K562 (cell line): ENCODE data around the gene NEUROD2. TPM values are rescaled to one million over a fixed set of nuclear protein-coding genes. Genes with fewer than 3 reads are reported as not detected.
A peak's percentile ranks its signal among the peaks of the same experiment; 100 is the strongest.

Experiments
- ATAC-seq: fragments of 200-7000 bp; cut with Tn5 transposase; 3 replicates; pipeline ENCODE4 v1.9.1; 2020; ENCODE audit warnings: moderate library complexity
- BruUV-seq: library from RNA; stranded (reverse); fragments of 400-500 nt; replicated peaks from 2 replicates; lab custom pipeline; 2021; lab: Mats Ljungman, UMichigan
- CTCF ChIA-PET: fragments of 300-600 bp; formaldehyde crosslinking; extraction: SDS; loops from one replicate; lab custom pipeline; 2021; ENCODE audit warnings: low intra/inter-chr PET ratio; lab: Yijun Ruan, JAX
- POLR2A ChIA-PET: fragments of 300-600, 350-650 bp; sonication (Branson Sonifier 250); formaldehyde crosslinking; extraction: SDS; loops from one replicate; lab custom pipeline; 2021; ENCODE audit warnings: antibody characterized with exemption, inconsistent platforms; lab: Yijun Ruan, JAX
- DNase-seq, 4 experiments: peaks; one replicate each; pipeline versions ENCODE4 v3.0.0 to v3.0.0-alpha.2; 2011 to 2018; ENCODE audit warnings: low spot score in 3 of 4, mixed read lengths in 3 of 4; ENCODE audit errors: extremely low read depth in 1 of 4
- FAIRE-seq: peaks from 2 replicates; lab custom pipeline; 2011; peaks lifted over from hg19 to GRCh38; lab: Jason Lieb, UNC
- H2AFZ ChIP-seq: 2 replicates; pipeline ENCODE4 v1.6.0; 2011; ENCODE audit warnings: low read depth, low read length, control low read depth, inconsistent platforms
- H3K27ac ChIP-seq: fragments of 200-600 bp; 3 replicates; pipeline ENCODE4 v1.8.0; 2011; ENCODE audit warnings: low read depth, mild to moderate bottlenecking, control low read depth, inconsistent platforms, low read length, moderate library complexity, mixed read lengths; ENCODE audit errors: extremely low read depth
- H3K27me3 ChIP-seq, 2 experiments: fragments of 300-600 bp in 1 of 2; 2 replicates in 1 of 2; 3 replicates in 1 of 2; pipeline versions ENCODE4 v1.6.0 to v1.8.0; 2011; ENCODE audit warnings: inconsistent platforms in 2 of 2, low read length in 2 of 2, mild to moderate bottlenecking in 1 of 2, mixed read lengths in 1 of 2, moderate library complexity in 1 of 2; ENCODE audit not compliant: control insufficient read depth in 2 of 2, insufficient read depth in 2 of 2
- H3K36me3 ChIP-seq: fragments of 300-600 bp; 3 replicates; pipeline ENCODE4 v1.8.0; 2011; ENCODE audit warnings: mild to moderate bottlenecking, low read length, inconsistent platforms; ENCODE audit not compliant: control insufficient read depth, insufficient read depth
- H3K4me1 ChIP-seq, 2 experiments: fragments of 200-600 bp in 1 of 2; replicated peaks in 1 of 2; 2 replicates in 1 of 2; 3 replicates in 1 of 2; pipeline versions ENCODE4 v1.5.1 to v1.8.0; 2011; ENCODE audit warnings: inconsistent platforms in 2 of 2, low read length in 2 of 2, mild to moderate bottlenecking in 1 of 2, mixed read lengths in 1 of 2, moderate library complexity in 1 of 2; ENCODE audit not compliant: control insufficient read depth in 2 of 2, insufficient read depth in 2 of 2
- H3K4me2 ChIP-seq: 2 replicates; pipeline ENCODE4 v1.6.1; 2011; ENCODE audit warnings: low read length, control low read depth, inconsistent platforms, mixed read lengths; ENCODE audit not compliant: insufficient read depth
- H3K4me3 ChIP-seq: fragments of 200-600 bp; sonication (generic), shearing (Covaris generic); 2 replicates; pipeline ENCODE4 v1.5.1; 2016; ENCODE audit warnings: control low read depth, inconsistent platforms
- H3K79me2 ChIP-seq: fragments of 200-600 bp; 3 replicates; pipeline ENCODE4 v1.8.0; 2011; ENCODE audit warnings: low read length, inconsistent platforms; ENCODE audit not compliant: control insufficient read depth, insufficient read depth
- H3K9ac ChIP-seq, 2 experiments: 2 replicates each; pipeline versions ENCODE4 v1.6.0 to v1.6.1; 2011; ENCODE audit warnings: low read depth in 2 of 2, low read length in 2 of 2, control low read depth in 1 of 2, inconsistent platforms in 1 of 2, mild to moderate bottlenecking in 1 of 2, mixed read lengths in 1 of 2; ENCODE audit not compliant: insufficient read depth in 1 of 2
- H3K9me1 ChIP-seq: one replicate; pipeline ENCODE4 v1.6.0; 2011; ENCODE audit warnings: inconsistent platforms, mild to moderate bottlenecking, low read length, moderate library complexity; ENCODE audit not compliant: control insufficient read depth, insufficient read depth
- H3K9me3 ChIP-seq: replicated peaks from 2 replicates; pipeline ENCODE4 v1.5.1; 2011; ENCODE audit warnings: low read depth, low read length, inconsistent platforms; ENCODE audit not compliant: control insufficient read depth, insufficient read depth
- H4K20me1 ChIP-seq: replicated peaks from 2 replicates; pipeline ENCODE4 v1.6.1; 2011; ENCODE audit warnings: low read length, inconsistent platforms, mixed read lengths; ENCODE audit not compliant: control insufficient read depth, insufficient read depth
- CTBP1 ChIP-seq: fragments of 450-650 bp; IDR thresholded peaks from 2 replicates; pipeline ENCODE4 v1.6.1; 2016; ENCODE audit warnings: borderline replicate concordance
- EGR1 ChIP-seq: fragments of 450-650 bp; conservative IDR thresholded peaks from 2 replicates; pipeline ENCODE4 v1.6.1; 2017; ENCODE audit warnings: mild to moderate bottlenecking
- ELF1 ChIP-seq: fragments of 200-800 bp; sonication (Bioruptor generic); IDR thresholded peaks from 2 replicates; pipeline ENCODE4 v1.6.1; 2016; ENCODE audit warnings: missing genetic modification characterization, missing compliant biosample characterization
- HDAC1 ChIP-seq, 2 experiments: fragments of 450-650 bp; IDR thresholded peaks; 2 replicates each; pipeline ENCODE4 v1.6.1; 2016 to 2017; ENCODE audit warnings: inconsistent platforms in 1 of 2, mild to moderate bottlenecking in 1 of 2, moderate library complexity in 1 of 2
- NRF1 ChIP-seq, 2 experiments: fragments of 450-650 bp; IDR thresholded peaks in 1 of 2; conservative IDR thresholded peaks in 1 of 2; 2 replicates each; pipeline ENCODE4 v1.6.1; 2014; ENCODE audit warnings: mild to moderate bottlenecking in 2 of 2
- POLR2AphosphoS5 ChIP-seq: IDR thresholded peaks from 2 replicates; pipeline ENCODE4 v1.6.1; 2011; ENCODE audit warnings: mild to moderate bottlenecking, low read depth, low read length, moderate library complexity; ENCODE audit not compliant: control insufficient read depth, insufficient read depth
- ZBTB7A ChIP-seq: IDR thresholded peaks from 2 replicates; pipeline ENCODE4 v1.6.1; 2011; ENCODE audit warnings: low read depth, mild to moderate bottlenecking, low read length, moderate library complexity, borderline replicate concordance; ENCODE audit not compliant: control insufficient read depth
- ZNF408 ChIP-seq: fragments of 250-450 bp; sonication (Bioruptor Pico); IDR thresholded peaks from 2 replicates; pipeline ENCODE4 v1.4.0; 2020; ENCODE audit warnings: low read depth, mild to moderate bottlenecking, moderate library complexity
- ZNF551 ChIP-seq: fragments of 250-450 bp; sonication (Bioruptor Pico); IDR thresholded peaks from 2 replicates; pipeline ENCODE4 v1.5.0; 2021; ENCODE audit warnings: mild to moderate bottlenecking, moderate library complexity
- WGBS: fragments of 100-300 bp; shearing (Covaris generic); methylation state at CpG from one replicate; pipeline ENCODE4 v1.1.6; 2016; ENCODE audit warnings: low coverage, mixed read lengths; ENCODE audit not compliant: insufficient coverage; ENCODE audit errors: missing lambda C conversion rate; 5-methylcytosine and 5-hydroxymethylcytosine counted together
- in situ Hi-C: fragments of 300-500 bp; cut with MboI; formaldehyde crosslinking; loops from 4 replicates; pipeline ENCODE4 v1.15.0; 2018; ENCODE audit warnings: inconsistent platforms, mixed read lengths
- intact Hi-C: fragments of 100-400 bp; cut with micrococcal nuclease; formaldehyde crosslinking; loops from 2 replicates; pipeline ENCODE4 v1.14.2; 2022
- polyA plus RNA-seq, 8 experiments: library from polyadenylated mRNA; depleted of rRNA in 4 of 8; stranded (reverse) in 5 of 8; unstranded in 3 of 8; fragments of >200 nt; fragmentation: Nextera tagmentation in 2 of 8; fragmentation: Illumina TruSeq in 1 of 8; extraction: Ambion mirVana in 2 of 8; extraction: Trizol in 1 of 8; gene quantifications; 2 replicates each; pipeline versions ENCODE4 v1.2.1 to v1.2.3, GENCODE V29; 2011 to 2014; ENCODE audit warnings: inconsistent platforms in 1 of 8, missing spikeins in 1 of 8
- total RNA-seq, 7 experiments: library from RNA; depleted of rRNA in 6 of 7; stranded (reverse); fragments of >200 nt in 6 of 7; fragmentation: Illumina TruSeq in 2 of 7; extraction: Trizol in 2 of 7; gene quantifications; 2 replicates each; pipeline versions ENCODE4 v1.2.1 to v1.2.3, GENCODE V29; 2011 to 2021; ENCODE audit warnings: low replicate concordance in 1 of 7

NEUROD2 gene
- total and polyA plus RNA-seq, 9 of the 15 experiments (the other 6 are each of a cell fraction or from before 2014, with no cell fraction given), result not detected

GRCh38 chr17:39647256-39647655 lies 39.5 kb upstream of the NEUROD2 start:
- H3K4me3 ChIP-seq, result no peak overlapping the region
- ChIA-PET CTCF (no interaction called here), POLR2A (interaction anchor here (1.0 to 1.4 kb wide), 2 partner anchors 9 to 16 kb away, joined by 3 to 9 read pairs; no protein-coding TSS in a partner anchor)
- H3K9me1 ChIP-seq, result no peaks in the 10 kb centered on the region
- ATAC-seq (peak; percentile 46), FAIRE-seq (peak; percentile 29), DNase-seq (peak; percentile 53 to 70 (median 64))
- intact Hi-C loops (no loop called here), in situ Hi-C loops (no loop called here)
- H3K4me1 ChIP-seq, result peaks cover 55 to 65% of the 10 kb centered on the region in 2 experiments
- H3K9me3 ChIP-seq, result no peaks in the 10 kb centered on the region
- peak overlapping the region; percentile 6; the same call in 1 of the 2 replicates for H3K4me2 ChIP-seq
- H2AFZ ChIP-seq, result no peak overlapping the region
- BruUV-seq, result no TSS peak
- 40% methylated on average over 5 of the region's 5 CpGs for WGBS
- TF ChIP-seq ZNF551 (no peak), POLR2AphosphoS5 (no peak), ELF1 (tag) (no peak), CTBP1 (no peak), ZNF408 (CRISPR knock-in tag) (no peak), EGR1 (peak; percentile 52), NRF1 (conservative IDR thresholded peaks at IDR 0.05 in 1 of 2, IDR thresholded peaks at IDR 0.05 in 1 of 2) (0 out of 4 replicates have a peak, but pooled peaks of 1 of the 2 experiments have one; percentile 11), ZBTB7A (peak; percentile 40; the same call in 1 of the 2 replicates), HDAC1 (IDR thresholded peaks at IDR 0.05) (0 out of 4 replicates have a peak, but pooled peaks of 1 of the 2 experiments have one; percentile 18)
- H3K27me3 ChIP-seq, result no peaks in the 10 kb centered on the region
- H4K20me1 ChIP-seq, result peaks cover 12% of the 10 kb centered on the region
- peaks cover 3% of the 10 kb centered on the region; the same call in 1 of the 3 replicates for H3K36me3 ChIP-seq
- H3K79me2 ChIP-seq, result peaks cover 72% of the 10 kb centered on the region
- H3K9ac ChIP-seq, result peak overlapping the region in 1 of 2 experiments; percentile 84; a peak in 2 of 4 replicates
- H3K27ac ChIP-seq, result 0 out of 3 replicates have a peak overlapping the region, but pooled peaks have one; percentile 20
